Renal pelvis (tissue), 4 donors: ENCODE measurements around the gene NAV2. TPM values are rescaled to one million over a fixed set of nuclear protein-coding genes. Genes with fewer than 3 reads are reported as not detected.

Source experiments
- DNase-seq: peaks from one replicate; pipeline ENCODE4 v3.0.0-alpha.2; 2013
- polyA plus RNA-seq, 3 donors: library from polyadenylated mRNA; unstranded; fragments of 120-200 nt; gene quantifications; one replicate each; pipeline ENCODE4 v1.2.1, GENCODE V29; 2013; ENCODE audit not compliant: insufficient read length in 3 of 3

The NAV2 gene
- polyA plus RNA-seq, 3 donors, result 34.4 to 54.8 (median 48.4) TPM

DNA sequence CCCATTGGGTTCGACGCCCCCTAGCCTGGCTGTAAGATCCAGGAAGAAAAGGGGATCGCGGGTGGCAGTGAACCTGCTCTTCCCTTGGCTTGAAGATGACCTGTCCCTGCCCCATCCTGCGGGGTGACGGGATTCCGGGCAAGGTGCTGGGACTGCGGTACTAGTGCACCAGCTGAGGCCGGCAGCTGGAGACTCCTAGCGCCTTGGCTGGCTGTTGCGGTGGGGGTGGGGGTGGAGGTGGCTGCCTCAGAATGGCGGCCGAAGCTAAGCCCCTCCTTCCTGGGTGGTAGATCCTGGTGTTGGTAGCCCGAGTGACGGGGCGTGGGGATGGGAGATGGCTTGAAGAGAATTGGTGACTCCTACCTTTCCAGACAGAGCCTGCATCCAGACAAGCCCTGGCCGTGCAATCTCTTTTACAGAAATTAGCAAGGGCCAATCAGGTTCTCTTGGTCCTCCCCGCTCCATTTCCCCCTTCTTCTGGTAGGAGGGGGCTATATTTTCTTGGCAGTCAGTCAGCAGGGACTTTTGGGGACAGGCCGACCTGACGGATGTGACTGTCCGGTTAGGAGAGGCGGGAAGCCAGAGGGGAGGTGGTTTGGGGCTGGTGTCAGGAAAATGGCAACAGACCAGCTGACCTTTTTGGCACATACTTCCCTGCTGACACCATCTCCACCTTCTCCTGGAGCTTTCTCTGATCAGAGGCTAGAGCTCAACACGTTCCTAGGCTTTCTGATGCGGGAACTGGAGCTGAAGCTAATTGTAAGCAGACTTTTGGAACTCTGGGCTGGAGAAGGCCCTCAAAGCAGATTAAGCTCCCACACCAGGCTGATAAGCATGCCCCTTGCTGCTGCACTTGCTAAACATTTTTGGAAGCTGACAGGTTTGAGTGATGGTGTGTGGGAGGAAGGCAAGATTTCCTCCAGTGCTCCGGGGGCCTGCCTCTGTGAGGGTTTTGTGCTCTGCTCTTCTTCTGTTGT, 2.0 kb downstream of the NAV2 start:
- DNase-seq, result peak; percentile 50

GRCh38 chr11:19715373-19715772, 2.7 kb downstream of the NAV2 start:
- no peak for DNase-seq

- no peak for DNase-seq
Measured at GRCh38 chr11:19718051-19718450, 5.4 kb downstream of the NAV2 start.

DNA sequence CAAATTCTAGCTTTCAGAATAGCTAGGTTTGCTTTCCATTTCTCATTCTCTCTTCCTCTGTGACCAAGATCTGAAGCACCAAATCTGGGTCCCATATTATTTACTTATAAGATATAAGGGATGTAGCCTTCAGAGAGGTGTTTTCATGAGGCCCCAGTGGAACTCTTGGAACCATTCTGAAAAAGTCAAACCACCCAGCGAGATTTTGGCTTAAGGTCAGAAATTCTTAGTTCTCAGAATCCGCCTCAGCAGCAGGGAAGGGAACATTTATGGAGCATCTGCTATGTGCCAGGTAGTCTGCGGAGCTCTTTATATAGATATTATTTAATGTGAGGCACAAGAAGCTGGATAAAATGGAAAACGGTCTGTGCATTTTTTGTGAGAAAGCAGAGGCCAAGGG, 6.3 kb downstream of the NAV2 start:
- DNase-seq, result no peak

GRCh38 chr11:19719960-19720359, 7.3 kb downstream of the NAV2 start:
- no peak for DNase-seq

GRCh38 chr11:19721176-19721575, 8.5 kb downstream of the NAV2 start:
- DNase-seq, result no peak

DNA sequence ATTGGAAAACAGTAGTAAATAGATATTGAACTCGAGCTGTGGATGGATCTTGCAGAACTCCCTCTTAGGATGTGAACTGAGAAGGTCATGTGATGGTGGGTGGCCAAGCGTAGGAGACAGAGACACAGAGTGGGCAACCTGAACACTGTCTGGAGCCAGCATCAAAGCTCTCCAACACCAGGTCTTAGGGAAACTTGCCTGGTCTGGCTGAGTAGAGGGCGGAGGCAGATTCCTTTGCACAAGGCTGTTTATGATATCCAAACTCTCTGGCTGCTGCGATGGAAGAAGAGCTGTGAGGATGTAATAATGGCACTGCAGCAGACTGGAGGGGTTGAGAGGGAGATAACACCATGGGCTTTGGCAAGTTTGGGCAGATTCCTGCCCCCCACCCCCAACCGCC, 10.1 kb downstream of the NAV2 start:
- no peak for DNase-seq

- DNase-seq, result no peak
Measured at GRCh38 chr11:19723572-19724342, 11.1 kb downstream of the NAV2 start.

DNA sequence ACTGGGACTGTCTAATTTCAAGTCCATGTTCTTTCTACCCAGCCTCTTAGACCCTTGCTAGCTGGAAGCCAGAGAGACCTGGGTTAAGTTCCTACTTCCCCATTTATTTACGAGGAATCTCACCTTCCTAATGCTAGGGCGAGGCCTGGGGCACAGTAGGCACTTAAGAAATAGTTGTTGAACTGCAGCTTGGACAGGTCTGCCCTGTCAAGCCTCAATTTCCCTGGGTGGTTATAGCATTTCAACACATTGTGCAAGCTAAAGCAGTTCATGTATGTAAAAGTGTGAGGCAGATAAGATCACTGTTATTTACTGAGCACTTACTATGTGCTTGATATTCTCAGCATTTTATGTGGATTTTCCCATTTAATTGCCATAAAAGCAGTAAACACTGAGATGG, 12.1 kb downstream of the NAV2 start:
- DNase-seq, result no peak

DNA sequence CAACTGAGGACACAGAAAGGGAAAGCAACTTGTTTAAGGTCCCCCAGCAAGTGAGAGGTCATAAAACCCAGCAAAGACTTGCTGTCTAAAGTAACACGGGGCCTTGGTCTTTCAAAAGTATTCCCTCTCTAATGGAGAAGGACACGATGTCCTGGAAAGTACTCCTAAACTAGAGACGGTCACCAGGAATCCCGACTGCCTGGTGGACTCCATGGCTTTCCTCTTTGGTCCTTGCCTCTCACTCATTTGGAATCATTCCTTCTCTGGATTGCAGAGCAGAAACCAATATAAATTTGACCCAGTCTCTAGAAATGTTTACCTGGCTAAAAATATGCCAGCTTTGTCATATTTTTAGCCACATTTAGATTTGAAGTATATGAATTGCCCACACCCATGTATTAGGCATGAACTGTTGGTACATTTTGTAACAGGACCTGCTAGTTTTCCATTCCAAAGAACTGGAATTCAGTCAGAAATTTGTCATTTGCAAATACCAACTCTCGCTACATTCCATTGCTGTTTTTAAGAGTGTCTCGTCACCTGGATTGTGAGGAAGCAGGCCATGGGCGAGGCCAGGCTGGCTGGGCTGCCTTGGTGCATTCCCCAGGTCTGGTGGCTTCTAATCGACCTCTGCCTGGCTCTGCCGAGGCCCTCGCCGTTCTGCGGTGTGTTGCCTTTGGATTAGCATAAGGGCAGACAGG, 12.9 kb downstream of the NAV2 start:
- DNase-seq, result no peak

- no peak for DNase-seq
Measured at GRCh38 chr11:19727246-19727645, 14.6 kb downstream of the NAV2 start.

- no peak for DNase-seq
Measured at GRCh38 chr11:19728436-19728835, 15.8 kb downstream of the NAV2 start.

GRCh38 chr11:19729141-19729540, 16.5 kb downstream of the NAV2 start:
- no peak for DNase-seq

- no peak for DNase-seq
Measured at GRCh38 chr11:19730373-19730772, 17.7 kb downstream of the NAV2 start.

- DNase-seq, result no peak
Measured at GRCh38 chr11:19734171-19734570, 21.5 kb downstream of the NAV2 start.

DNA sequence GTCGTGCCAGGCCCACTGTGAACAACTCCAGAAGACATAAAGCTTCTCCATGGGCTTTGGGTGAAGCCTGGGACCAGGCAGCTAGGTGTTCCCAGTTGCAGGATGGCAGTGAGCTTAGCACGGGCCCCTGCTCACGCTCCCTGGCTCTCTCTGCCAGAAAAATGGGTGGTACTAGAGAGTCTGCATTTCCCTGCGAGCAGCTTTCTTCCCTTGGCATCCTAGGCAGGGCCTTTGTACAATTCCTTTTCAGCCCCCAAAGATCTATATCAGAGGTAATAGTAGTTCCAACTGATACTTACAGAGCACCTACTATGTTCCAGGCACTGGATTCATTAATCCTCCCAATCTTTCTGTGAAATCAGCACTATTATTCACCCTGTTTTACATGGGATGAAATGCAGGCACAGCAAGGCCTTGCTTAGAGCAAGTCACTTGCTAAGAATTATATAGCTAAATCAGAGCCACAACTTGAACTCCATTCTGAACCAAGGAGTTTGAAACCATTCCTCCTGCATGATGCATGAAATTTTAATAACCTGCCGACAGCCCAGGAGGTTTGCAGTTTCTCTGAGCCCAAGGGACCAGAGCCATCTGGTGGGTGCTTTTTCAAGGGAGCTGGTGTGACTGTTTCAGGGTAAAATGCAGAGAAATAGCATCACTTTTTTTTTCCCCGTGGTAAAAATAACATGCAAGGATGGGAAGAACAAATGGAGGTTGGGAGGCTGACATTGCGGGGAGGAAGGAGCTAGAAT, 22.7 kb downstream of the NAV2 start:
- no peak for DNase-seq

- no peak for DNase-seq
Measured at GRCh38 chr11:19735909-19736498, 23.4 kb downstream of the NAV2 start.

- DNase-seq, result no peak
Measured at GRCh38 chr11:19736831-19737230, 24.2 kb downstream of the NAV2 start.

DNA sequence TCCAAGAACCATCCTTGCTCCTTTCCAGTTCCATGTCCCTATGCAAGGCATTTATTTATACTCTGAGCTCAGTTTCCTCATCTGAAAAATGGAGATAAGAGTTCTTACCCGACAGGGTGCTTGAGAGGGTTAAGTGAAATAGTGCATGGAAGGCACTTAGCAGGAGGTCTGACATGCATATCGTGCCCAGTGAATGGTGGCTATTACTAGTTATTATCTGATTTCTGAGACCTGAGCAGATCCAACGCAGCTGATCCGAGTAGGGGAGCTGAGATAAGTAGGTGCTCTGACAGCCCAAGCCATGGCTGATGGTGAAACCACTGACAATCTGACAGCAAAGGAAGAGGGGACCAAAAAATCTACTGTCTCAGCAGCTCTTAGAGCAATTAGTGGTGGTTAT, 24.9 kb downstream of the NAV2 start:
- DNase-seq, result no peak

- no peak for DNase-seq
Measured at GRCh38 chr11:19738124-19738523, 25.5 kb downstream of the NAV2 start.

DNA sequence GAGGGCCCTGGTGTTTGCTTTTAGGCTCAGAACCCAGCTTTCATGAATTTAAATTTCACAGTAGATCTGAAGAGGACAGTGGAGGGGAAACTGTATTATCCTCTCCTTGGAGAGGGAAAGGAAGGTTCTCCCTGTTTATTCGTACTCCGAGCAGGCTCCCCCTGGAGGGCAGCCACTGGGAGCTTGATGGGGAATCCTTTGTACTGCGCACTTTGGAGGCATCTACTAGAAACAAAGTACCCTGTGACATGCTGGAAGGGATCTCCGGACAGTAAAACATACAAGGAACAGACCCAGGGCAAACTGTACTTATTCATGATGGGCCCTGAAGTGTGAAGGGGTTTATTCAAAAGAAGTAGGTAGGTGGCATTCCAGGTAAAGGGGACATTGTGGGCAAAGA, 27.2 kb downstream of the NAV2 start:
- DNase-seq, result no peak
